BJ (cell line): ENCODE data around the gene INPP5A. TPM values are rescaled to one million over a fixed set of nuclear protein-coding genes. Genes with fewer than 3 reads are reported as not detected.

Source experiments
- CTCF ChIA-PET: fragments of 350-600 bp; formaldehyde crosslinking; extraction: SDS; loops from one replicate; lab custom pipeline; 2021; ENCODE audit warnings: antibody characterized with exemption, inconsistent platforms; lab: Yijun Ruan, JAX
- POLR2A ChIA-PET: fragments of 300-600 bp; sonication (Branson Sonifier 250); formaldehyde crosslinking; extraction: SDS; loops from one replicate; lab custom pipeline; 2021; ENCODE audit warnings: antibody characterized with exemption; lab: Charles Lee
- DNase-seq: peaks from one replicate; pipeline ENCODE4 v3.0.0-alpha.2; 2011; ENCODE audit warnings: low read depth
- H3K27me3 ChIP-seq: 2 replicates; pipeline ENCODE4 v1.6.0; 2011; ENCODE audit warnings: low read length; ENCODE audit not compliant: control insufficient read depth, insufficient read depth
- H3K36me3 ChIP-seq: 2 replicates; pipeline ENCODE4 v1.5.1; 2011; ENCODE audit warnings: low read length; ENCODE audit not compliant: control insufficient read depth, insufficient read depth
- H3K4me3 ChIP-seq: 2 replicates; pipeline ENCODE4 v1.5.1; 2011; ENCODE audit warnings: low read depth, mild to moderate bottlenecking, control low read depth, low read length
- CTCF ChIP-seq: IDR thresholded peaks from 2 replicates; pipeline ENCODE4 v1.5.1; 2011; ENCODE audit warnings: low read depth, mild to moderate bottlenecking, control low read depth, inconsistent platforms, low read length, moderate library complexity; ENCODE audit not compliant: insufficient read depth
- polyA plus RNA-seq: library from polyadenylated mRNA; depleted of rRNA; stranded (reverse); fragments of >200 nt; gene quantifications from 2 replicates; pipeline ENCODE4 v1.2.3, GENCODE V29; 2011

The INPP5A gene
- polyA plus RNA-seq, 1 experiment, result 60.1 TPM

- TF ChIP-seq CTCF, result no peak
These were observed 41.7 kb downstream of the INPP5A start for GRCh38 chr10:132579027-132579859.

GRCh38 chr10:132580143-132580542, 42.6 kb downstream of the INPP5A start:
- CTCF ChIA-PET, result no interaction called here
- TF ChIP-seq CTCF, result no peak

More at GRCh38 chr10:132579027-132579859, 41.7 kb downstream of the INPP5A start:
- ChIA-PET CTCF (interaction anchor here (0.6 to 1.1 kb wide), 2 partner anchors 120 to 188 kb away, joined by 3 read pairs; no protein-coding TSS in a partner anchor), POLR2A (no interaction called here)
- Histone ChIP-seq H3K36me3 (peaks cover 3% of the 10 kb centered on the region; the same call in 1 of the 2 replicates), H3K4me3 (no peak overlapping the region), H3K27me3 (no peaks in the 10 kb centered on the region)
- no peak for DNase-seq

GRCh38 chr10:132580617-132581016, 43.0 kb downstream of the INPP5A start:
- no peak for DNase-seq
- TF ChIP-seq CTCF, result no peak
- no peaks in the 10 kb centered on the region for H3K27me3 ChIP-seq
- CTCF ChIA-PET, result no interaction called here
- no peak overlapping the region for H3K4me3 ChIP-seq
- peaks cover 3% of the 10 kb centered on the region; the same call in 1 of the 2 replicates for H3K36me3 ChIP-seq
- POLR2A ChIA-PET, result no interaction called here

More at GRCh38 chr10:132580143-132580542, 42.6 kb downstream of the INPP5A start:
- H3K27me3 ChIP-seq, result no peaks in the 10 kb centered on the region
- H3K4me3 ChIP-seq, result no peak overlapping the region
- POLR2A ChIA-PET, result no interaction called here
- peaks cover 3% of the 10 kb centered on the region; the same call in 1 of the 2 replicates for H3K36me3 ChIP-seq
- no peak for DNase-seq

- H3K36me3 ChIP-seq, result no peaks in the 10 kb centered on the region; the same call in 1 of the 2 replicates
- ChIA-PET CTCF (interaction anchor here (0.6 kb wide), 1 partner anchor 52 kb away, joined by 3 read pairs; no protein-coding TSS in a partner anchor), POLR2A (no interaction called here)
- no peaks in the 10 kb centered on the region for H3K27me3 ChIP-seq
- no peak overlapping the region for H3K4me3 ChIP-seq
- TF ChIP-seq CTCF, result no peak
- no peak for DNase-seq
These were observed 44.5 kb downstream of the INPP5A start for GRCh38 chr10:132582137-132582536.

- ChIA-PET POLR2A (no interaction called here), CTCF (no interaction called here)
- TF ChIP-seq CTCF, result no peak
- no peaks in the 10 kb centered on the region for H3K27me3 ChIP-seq
- H3K4me3 ChIP-seq, result no peak overlapping the region
- no peak for DNase-seq
- no peaks in the 10 kb centered on the region; the same call in 1 of the 2 replicates for H3K36me3 ChIP-seq
These were observed 45.2 kb downstream of the INPP5A start for GRCh38 chr10:132582771-132583170.
